Measurements from ENCODE around the gene STARD9. TPM values are rescaled to one million over a fixed set of nuclear protein-coding genes. Genes with fewer than 3 reads are reported as not detected.
A peak's percentile ranks its signal among the peaks of the same experiment; 100 is the strongest.

STARD9 gene
- total and polyA plus RNA-seq, 2 experiments from 2014 or later: 1.8 to 6.2 TPM

DNA sequence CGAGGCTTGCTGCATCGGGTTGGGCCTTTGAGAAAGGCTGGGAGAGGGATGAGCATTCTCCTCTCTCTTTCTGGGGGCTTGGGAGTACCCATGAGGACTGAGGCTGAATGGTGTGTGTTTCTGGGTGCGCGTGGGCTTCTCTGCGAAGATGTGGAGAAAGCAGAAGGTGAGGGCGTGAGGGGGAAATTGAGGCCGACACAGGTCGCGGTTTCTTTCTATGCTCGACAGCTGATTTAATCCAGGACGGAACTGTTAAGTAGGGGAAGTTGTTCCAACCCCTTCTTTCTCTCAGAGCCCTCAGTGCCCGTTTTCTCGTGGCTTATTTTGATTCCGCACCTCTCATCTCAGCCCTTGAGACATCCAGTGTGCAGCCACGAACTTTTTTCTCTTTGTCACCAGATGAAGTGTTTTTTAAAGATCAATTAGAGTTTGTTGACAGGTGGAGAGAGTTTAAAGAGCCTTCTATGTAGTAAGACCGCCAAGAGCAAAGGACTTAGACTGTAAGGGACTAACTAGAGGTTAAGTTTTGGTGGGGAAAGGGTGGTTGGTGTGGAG is 711 bp downstream of the STARD9 start:
- Histone ChIP-seq H3K4me3 (peak overlapping the region; percentile 78), H2AFZ (peak overlapping the region; percentile 94), H3K27ac (ENCODE audit: low read depth) (no peak overlapping the region), H3K79me2 (replicated peaks; ENCODE audit: insufficient read depth) (peaks cover 8% of the 10 kb centered on the region), H3K36me3 (ENCODE audit: insufficient read depth) (no peaks in the 10 kb centered on the region), H3F3A (replicated peaks; ENCODE audit: low read depth) (peaks cover 8% of the 10 kb centered on the region; the same call in 1 of the 2 replicates), H3K27me3 (ENCODE audit: insufficient read depth) (peaks cover 48% of the 10 kb centered on the region), H3K4me2 (peak overlapping the region; percentile 92), H3K9me2 (ENCODE audit: insufficient read depth) (no peaks in the 10 kb centered on the region), H3K4me1 (ENCODE audit: insufficient read depth) (peaks cover 8% of the 10 kb centered on the region; the same call in 1 of the 2 replicates), H4K20me1 (replicated peaks; ENCODE audit: insufficient read depth) (peaks cover 20% of the 10 kb centered on the region; the same call in 1 of the 2 replicates)
- peak; percentile 39 for TF ChIP-seq EZH2 (IDR thresholded peaks at IDR 0.05; ENCODE audit: low read depth, unreplicated experiment)
- TF ChIP-seq, protein P1, sequence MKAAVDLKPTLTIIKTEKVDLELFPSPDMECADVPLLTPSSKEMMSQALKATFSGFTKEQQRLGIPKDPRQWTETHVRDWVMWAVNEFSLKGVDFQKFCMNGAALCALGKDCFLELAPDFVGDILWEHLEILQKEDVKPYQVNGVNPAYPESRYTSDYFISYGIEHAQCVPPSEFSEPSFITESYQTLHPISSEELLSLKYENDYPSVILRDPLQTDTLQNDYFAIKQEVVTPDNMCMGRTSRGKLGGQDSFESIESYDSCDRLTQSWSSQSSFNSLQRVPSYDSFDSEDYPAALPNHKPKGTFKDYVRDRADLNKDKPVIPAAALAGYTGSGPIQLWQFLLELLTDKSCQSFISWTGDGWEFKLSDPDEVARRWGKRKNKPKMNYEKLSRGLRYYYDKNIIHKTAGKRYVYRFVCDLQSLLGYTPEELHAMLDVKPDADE (IDR thresholded peaks at IDR 0.05): no peak
- Mint-ChIP-seq H3K27me3 (ENCODE audit: insufficient read depth, low read depth, poor library complexity) (peaks cover 37% of the 10 kb centered on the region), H3K27ac (no peak overlapping the region), H3K4me3 (peak overlapping the region; percentile 94), H3K4me1 (peaks cover 13% of the 10 kb centered on the region), H3K36me3 (ENCODE audit: low read depth) (no peaks in the 10 kb centered on the region), H3K9me3 (no peaks in the 10 kb centered on the region)
- ATAC-seq: no peak
- DNase-seq (ENCODE audit: low spot score): no peak

DNA sequence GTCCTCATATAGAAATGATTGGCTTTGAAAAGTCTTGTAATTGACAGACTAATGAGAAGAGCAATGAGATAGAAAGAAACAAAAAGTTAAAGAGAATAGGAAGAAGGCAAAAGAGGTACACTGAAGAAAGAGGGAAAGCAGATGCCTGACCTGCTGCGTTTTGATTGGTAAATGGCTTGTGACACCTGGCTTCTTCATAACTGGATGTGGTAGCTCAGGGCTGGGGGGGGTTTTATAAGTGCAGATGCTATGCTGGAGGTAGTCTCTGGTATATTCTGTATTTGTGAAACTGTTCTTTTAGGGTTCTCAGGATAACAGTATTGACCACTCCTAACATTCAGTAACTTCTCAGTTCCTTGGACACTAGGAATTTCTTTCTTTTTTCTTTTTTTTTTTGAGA is 1.4 kb downstream of the STARD9 start:
- H3K36me3 ChIP-seq (ENCODE audit: insufficient read depth): no peaks in the 10 kb centered on the region
- no peaks in the 10 kb centered on the region for H3K9me3 Mint-ChIP-seq
- no peak for ATAC-seq
- no peak for TF ChIP-seq CREB1 (CRISPR knock-in tag; IDR thresholded peaks at IDR 0.05; ENCODE audit: low read depth)
- no peak for TF ChIP-seq NANOG (IDR thresholded peaks at IDR 0.05; ENCODE audit: borderline replicate concordance)
- TF ChIP-seq EZH2 (IDR thresholded peaks at IDR 0.05; ENCODE audit: low read depth, unreplicated experiment): no peak
- TF ChIP-seq POLR2AphosphoS5 (IDR thresholded peaks at IDR 0.05; ENCODE audit: low read depth): no peak
- TF ChIP-seq EZH2phosphoT487 (IDR thresholded peaks at IDR 0.05; ENCODE audit: unreplicated experiment): no peak
- TF ChIP-seq, protein P1 (IDR thresholded peaks at IDR 0.05): no peak
- TF ChIP-seq ZNF114 (CRISPR knock-in tag; IDR thresholded peaks at IDR 0.05): no peak
- peaks cover 20% of the 10 kb centered on the region; the same call in 1 of the 2 replicates for H4K20me1 ChIP-seq (replicated peaks; ENCODE audit: insufficient read depth)
- DNase-seq (ENCODE audit: low spot score): no peak
- H3K4me3 ChIP-seq: peak overlapping the region; percentile 78
- peaks cover 39% of the 10 kb centered on the region for H3K27me3 Mint-ChIP-seq (ENCODE audit: insufficient read depth, low read depth, poor library complexity)
- H2AFZ ChIP-seq: no peak overlapping the region
- H3K9me2 ChIP-seq (ENCODE audit: insufficient read depth): no peaks in the 10 kb centered on the region
- no peak overlapping the region for H3K27ac ChIP-seq (ENCODE audit: low read depth)
- H3K4me2 ChIP-seq: peak overlapping the region; percentile 92; the same call in 1 of the 2 replicates
- peaks cover 51% of the 10 kb centered on the region for H3K27me3 ChIP-seq (ENCODE audit: insufficient read depth)
- no peak overlapping the region for H3K27ac Mint-ChIP-seq
- H3K4me1 Mint-ChIP-seq: peaks cover 14% of the 10 kb centered on the region
- no peaks in the 10 kb centered on the region for H3K36me3 Mint-ChIP-seq (ENCODE audit: low read depth)
- H3F3A ChIP-seq (replicated peaks; ENCODE audit: low read depth): peaks cover 8% of the 10 kb centered on the region; the same call in 1 of the 2 replicates
- peak overlapping the region; percentile 94 for H3K4me3 Mint-ChIP-seq
- H3K79me2 ChIP-seq (replicated peaks; ENCODE audit: insufficient read depth): peaks cover 8% of the 10 kb centered on the region
- peaks cover 8% of the 10 kb centered on the region; the same call in 1 of the 2 replicates for H3K4me1 ChIP-seq (ENCODE audit: insufficient read depth)

All from GM23338 (cell line).